KG1 (cell line): ENCODE results near the gene MYMK.

Experiments
- DNase-seq: peaks from one replicate; lab custom pipeline; 2025; lab: John Stamatoyannopoulos, UW

MYMK gene

DNA sequence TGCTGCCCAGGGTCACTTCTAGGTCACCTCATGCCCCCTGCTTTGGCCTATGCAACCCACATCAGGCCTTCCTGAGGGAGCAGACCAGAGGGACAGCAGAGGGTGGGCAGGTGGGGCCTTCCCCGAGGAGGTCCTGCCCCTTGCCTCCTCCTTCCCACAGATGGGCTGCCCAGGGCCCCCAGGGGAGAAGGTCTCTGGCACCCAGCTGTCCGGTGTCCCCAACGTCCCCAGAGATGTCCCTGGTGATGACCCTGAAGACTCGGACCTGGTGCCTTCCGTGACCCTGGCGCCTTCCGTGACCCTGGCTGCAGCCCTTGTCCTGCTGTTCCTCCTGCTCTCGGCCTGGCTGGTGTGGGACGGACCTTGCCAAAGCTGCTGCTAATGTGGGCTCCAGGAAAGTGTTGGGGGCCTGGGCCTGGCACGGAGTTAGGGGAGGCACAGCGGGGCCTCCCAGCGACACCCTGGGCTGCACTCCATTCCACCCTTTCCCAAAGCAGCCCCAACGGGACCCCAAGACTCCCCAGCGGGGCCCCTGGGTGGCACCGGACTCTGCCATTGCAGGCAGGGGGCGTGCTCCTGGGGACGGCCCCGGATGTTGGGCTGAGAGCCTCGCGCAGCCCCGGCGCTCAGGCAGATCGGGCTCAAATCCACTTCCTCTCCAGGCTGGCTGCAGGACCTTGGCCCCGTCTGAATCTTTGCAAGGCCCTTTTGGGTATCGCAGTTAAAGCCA is 39.1 kb downstream of the MYMK start:
- no peak for DNase-seq

DNA sequence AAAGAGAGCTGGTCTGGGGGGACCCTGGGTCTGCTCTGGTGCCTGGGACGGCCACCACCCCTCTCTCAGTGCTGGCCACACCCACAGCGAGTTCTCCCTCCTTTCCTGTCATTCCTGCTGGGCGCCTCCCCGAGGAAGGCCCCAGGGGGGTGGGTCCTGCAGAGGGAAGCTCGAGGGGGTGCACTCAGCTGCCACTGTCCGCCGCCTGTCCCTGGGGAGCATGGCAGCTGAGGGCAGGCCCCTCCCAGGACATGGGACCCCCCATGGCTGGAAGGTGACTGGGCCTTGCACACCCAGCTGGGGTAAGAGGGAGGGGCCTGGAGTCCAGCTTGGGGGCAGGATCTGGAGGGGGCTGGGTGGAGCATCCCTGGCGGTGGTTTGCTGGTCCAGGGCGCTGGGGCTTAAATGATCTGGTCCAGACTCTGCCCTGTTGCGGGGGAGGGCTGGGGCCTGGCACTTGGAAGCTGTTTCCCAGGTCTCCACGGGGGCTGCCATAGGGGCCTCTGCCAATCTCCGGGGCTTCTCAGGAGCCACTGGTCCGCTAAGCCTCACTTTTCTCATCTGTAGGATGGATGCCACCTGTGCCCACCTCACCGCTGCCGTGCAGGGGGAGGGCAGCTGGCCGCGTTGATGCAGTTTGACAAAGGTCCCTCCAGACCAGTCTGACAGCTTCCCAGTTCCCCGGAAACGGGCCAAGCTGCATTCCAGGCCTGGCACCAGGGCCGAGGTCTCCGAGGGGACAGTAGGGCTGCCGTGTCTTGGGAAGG is 39.9 kb downstream of the MYMK start:
- DNase-seq, result no peak

DNA sequence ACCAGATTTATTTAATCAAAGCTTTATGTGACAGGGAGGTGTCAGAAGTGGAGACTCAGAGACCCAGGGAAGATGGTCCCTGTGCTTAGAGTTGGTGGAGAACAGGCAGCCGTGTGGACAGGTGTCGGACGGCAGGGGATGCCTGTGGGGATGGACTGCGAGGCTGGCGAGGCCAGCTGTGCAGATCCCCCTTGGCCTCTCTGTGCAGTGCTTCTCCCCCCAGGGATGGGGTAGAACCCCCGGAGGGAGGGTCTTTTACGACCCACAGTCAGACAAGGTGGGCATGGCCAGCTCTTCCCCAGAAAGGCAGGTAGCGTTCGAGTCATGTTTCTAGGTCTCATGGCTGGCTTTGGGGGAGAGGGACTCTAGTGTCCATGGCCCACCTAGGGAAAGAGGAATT is 41.1 kb downstream of the MYMK start:
- DNase-seq, result no peak

DNA sequence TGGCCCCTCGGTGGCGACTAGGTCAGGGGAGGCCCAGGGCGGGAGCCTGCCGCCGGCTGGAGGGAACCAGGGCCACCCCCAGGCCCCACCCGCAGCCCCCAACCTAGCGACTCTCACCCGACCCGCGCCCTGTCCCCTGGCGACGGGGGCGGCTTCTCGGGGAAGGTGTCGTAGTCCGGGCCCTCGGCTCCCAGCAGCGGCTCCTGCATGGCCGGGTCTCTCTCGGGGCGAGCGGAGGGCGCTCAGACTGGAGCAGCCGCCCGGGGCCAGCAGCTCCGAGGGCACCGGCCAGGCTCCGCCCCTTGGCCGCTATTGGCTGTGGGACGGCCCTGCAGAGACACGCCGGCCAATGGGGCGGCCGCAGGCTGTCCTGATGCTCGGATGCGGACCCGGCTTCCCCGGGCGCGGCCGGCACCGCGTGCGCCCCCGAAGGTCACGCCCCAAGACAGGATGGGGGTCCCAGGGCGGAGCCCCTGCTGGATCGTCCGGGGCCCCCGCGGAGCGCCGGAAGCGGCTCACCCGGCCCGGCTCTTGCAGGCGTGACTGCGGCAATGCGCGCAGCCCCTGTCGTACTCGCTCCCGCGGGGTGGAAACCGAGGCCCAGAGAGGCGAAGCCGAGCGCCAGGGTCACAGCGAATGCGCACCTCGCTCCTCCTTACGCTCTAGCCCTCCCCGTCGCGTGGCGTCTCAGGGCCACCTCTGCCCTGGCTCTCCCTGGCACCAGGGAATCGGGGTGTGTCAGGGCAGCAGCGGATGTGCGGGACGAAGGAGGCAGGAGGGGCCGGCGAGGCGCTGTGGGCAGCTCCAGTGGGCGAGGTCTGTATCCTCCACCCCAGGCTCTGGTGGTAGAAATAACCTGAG is 45.7 kb downstream of the MYMK start, which contains the start of gene SLC2A6:
Gene SLC2A6, minus strand, starts transcription at position 249 of the 861 bp plus-strand sequence. Its CDS starts 40 bp downstream, at position 209.
- peak; percentile 20 for DNase-seq

DNA sequence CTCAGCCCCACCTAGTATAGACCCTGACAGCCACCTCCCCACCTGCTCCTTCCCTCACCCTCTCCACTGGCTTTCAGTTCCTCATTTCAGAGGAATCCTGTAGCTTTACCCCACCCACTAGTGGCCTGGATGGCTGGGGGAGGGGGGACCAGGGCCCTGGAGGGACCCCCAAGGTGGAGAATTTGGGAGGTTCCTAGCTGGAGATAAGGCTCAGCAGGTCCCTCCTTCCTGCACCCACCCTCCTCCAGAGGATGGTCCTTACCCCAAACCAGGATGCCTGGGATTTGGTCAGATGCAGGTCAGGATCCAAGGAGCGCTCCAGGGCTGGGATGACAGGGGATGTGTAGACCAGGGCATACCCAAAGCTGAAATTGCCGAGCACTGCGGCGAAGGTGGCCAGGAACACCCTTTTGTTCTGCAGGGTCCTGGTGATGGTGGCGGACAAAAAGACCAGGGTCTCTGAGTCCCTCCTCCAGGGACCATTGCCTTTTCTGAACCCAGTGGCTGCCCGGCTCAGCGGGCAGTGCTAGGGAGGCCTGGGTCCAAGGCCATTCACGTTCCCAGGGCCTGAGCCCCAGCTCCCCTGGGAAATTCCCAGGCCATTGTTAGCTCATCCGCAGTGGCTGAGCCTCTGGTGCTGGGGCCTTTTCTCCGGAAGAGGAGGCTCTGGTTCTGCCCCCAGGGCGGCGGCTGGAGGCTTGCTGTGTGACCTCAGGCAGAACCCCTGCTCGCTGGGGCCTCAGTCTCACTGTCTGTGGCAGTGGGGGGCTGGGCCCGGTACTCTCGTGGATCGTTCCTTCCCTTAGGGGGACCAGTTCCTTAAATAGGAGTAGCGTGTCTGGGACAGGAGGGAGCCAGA is 46.5 kb downstream of the MYMK start:
- no peak for DNase-seq

DNA sequence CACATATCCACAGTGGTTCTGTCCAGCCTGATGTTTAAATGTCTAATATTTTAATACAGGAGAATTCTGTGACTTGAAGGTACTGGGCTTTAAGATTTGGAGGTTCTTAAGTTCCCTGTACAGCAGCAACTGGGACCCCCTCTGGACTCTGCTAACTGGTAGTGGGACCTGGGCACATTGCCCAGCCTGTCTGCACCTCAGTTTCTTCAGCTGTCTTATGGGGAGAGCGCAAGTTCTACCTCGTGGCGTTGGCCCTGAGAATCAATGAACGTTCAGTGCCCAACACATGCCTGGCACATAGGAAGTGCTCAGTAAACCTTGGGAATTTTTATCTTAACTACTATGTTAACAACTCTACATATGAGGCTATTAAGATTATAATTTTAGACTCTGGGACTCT is 47.3 kb downstream of the MYMK start:
- no peak for DNase-seq

DNA sequence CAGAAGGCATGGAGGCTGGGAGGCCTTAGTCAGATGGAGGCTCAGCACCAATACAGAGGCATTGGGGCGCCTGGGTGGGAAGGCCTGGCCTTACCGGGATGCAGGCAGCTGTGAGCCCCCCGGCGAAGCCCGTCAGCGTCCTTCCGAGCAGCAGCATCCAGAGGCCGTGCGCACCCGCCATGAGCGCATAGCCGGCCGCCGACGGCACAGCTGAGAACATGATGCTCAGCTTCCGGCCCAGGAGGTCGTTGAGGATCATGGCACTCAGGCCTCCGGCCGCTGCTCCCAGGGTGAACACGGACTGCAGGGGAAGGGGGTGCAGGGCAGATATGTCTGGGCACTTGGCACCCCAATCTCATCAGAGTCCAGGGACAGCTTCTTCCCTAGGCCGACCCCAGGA is 47.8 kb downstream of the MYMK start:
- no peak for DNase-seq

DNA sequence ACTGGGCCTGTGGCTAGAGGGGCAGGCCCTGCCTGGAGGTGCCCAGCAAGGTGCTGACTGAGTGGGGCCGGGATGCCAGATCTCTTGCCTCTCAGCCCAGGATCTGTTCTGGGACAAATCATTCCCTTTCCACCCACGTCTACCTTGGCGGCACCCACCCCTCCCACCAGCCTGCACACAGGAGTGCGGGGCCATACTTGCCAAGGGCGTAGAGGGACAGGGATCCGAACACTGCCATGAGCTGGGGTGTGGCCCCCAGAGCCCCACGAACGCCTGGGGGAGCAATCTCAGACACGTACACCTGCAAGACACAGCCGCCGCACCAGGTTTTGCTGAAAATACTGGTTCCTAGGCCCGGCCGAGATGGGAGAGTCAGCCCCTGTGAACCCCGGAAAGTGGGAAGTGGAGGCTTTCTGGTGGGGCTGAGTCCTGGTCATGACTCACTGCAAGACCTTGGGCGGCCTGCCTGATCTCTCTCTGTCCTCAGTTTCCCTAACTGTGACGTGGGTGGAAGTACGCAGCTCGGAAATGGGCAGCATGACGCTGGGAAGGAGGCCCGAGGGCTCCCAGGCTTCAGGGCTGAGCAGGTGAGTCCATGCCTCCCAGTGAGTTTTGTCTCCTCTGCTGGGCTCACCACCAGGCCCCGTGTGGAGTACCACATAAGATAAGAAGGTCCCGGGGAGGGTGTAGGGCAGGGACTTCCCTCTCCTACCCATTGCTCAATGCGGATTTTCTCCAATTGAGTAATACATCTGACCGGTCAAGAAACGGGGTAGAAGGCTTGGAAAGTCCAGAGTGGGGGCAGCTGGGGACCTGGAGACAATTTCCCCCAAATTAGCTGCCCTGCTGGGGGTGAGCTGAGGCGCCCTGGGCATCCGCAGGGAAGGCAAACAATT is 48.5 kb downstream of the MYMK start:
- DNase-seq, result no peak

DNA sequence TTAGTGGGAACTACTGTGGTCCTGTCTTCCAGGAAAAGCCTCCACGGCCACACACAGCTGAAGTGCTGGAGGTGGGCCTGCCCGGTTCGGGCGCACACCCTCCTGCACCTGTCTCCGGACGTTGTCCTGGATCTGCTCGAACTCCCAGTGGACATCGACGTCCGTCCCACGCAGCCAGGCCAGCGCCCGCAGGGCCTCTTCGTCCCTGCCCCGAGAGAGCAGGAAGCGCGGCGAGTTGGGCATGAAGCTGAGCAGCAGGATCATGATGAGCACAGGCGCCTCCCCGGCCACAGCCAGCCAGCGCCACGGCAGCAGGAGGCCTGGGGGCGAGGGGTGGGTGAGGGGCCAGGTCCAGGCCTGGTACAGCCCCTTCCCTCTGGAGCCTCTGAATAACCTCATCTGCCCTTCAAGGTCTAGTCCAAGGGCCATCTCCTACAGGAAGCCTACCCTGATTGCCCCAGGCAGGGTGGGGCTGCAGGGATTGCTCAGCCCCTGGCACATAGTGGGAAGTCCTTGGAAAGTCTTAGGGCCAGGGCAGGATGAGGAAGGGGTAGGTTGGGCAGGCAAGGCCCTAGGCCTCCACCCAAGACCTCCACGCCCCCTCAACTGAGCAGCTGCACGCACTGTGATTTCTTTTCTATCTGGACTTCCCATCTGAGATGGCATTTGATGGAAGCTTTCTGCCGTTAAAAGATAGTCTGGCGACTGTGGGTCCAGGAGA is 49.3 kb downstream of the MYMK start:
- no peak for DNase-seq

DNA sequence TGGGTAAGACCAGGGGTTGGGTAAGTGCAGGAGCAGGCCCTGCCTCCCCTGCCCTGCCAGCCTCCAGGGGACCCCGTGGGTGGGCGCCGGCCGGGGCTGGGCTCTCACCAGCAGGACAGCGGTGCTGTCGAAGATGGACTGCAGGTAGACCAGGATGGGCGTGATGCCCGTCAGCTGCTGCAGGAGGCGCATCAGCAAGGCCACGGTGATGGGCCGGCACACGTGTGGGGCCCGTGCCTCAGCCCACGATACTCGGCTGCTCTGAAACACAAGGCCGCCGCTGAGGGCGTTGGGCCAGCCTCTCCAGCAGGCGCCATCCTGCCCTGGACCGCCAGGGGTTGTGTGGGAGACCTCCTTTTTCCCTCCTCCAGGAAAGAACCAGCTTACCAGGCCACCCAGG is 49.9 kb downstream of the MYMK start:
- no peak for DNase-seq

DNA sequence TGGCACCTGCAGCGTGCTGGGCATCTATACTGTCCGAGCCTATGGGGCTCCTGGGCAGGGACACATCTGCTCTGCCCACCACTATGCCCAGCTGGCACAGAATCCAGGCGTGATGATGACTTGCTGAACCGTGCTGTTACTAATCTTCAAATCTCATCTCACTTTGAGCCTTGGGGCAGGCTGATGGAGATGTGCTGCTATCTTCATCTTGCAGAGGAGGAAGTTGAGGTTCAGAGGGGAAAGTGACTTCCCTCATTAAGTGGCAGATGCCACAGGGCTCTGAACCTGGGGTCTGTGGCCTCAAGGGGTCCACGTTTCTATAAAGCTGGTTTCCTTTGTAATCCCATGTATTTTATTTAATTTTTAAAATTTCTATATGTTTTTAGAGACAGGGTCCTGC is 50.5 kb downstream of the MYMK start:
- DNase-seq, result peak; percentile 66

DNA sequence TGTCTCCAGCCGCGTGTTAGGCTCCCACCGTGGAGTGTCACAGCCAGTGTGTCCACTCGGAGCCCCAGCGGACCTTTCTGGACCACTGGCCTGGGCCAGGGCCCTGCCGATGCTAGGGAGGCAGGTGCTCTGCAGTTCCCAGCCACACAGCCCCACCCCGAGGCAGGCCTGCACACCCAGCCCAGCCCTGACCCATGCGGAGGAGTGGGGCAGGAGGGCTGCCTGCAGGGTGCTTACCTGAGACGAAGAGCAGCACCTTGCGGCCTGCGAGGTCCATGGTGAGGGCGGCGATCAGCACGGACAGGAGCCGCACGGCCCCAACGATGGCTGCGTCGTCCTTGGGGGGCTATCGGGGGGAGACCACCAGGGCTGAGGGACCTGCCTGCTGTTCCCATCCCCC is 51.0 kb downstream of the MYMK start:
- no peak for DNase-seq

DNA sequence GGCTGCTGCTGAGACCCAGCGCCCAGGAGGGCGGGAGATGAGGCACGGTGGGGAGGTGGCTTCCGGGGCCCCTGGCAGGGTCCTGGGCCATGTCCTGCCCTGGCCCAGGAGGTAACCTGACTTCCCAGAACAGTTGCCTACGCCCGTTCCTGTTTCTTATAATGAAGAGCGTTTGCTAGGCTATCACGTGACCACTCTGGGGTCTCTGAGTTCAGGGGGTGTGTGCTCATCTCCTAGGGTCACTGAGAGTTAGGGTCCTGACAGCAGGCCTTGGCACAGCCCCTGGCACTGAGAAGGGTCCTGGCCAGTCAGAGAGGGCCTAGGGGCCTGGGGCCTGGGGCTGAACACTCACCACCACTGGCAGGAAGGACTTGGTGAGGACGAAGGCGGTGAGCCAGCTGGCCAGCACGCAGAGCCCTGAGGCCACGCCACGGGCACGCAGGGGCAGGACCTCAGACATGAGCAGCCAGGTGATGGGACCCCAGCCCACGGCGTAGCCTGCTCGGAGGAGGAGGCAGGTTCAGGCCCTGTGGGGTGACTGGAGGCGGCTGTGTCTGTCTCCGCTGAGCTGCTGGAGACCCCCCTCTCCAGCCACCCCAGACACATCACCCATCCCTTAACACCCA is 51.9 kb downstream of the MYMK start:
- no peak for DNase-seq

DNA sequence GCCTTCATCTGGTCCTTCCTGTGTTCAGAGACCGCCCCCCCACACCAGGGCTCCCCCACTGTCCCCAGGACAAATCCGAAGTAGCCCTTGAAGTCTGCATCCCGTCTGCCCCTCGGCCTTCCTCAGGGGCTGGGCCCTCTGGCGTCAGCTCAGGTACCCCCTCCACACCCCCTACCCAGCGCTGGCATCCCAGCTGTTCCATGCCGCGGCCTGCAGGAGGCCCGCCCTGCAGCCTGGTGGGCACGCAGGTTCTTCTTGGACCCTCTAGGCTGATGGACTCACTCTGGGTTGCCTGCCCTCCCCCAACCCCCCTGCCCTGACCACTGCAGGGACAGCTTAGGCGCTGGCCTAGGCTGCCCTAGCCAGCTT is 52.5 kb downstream of the MYMK start:
- DNase-seq, result no peak

DNA sequence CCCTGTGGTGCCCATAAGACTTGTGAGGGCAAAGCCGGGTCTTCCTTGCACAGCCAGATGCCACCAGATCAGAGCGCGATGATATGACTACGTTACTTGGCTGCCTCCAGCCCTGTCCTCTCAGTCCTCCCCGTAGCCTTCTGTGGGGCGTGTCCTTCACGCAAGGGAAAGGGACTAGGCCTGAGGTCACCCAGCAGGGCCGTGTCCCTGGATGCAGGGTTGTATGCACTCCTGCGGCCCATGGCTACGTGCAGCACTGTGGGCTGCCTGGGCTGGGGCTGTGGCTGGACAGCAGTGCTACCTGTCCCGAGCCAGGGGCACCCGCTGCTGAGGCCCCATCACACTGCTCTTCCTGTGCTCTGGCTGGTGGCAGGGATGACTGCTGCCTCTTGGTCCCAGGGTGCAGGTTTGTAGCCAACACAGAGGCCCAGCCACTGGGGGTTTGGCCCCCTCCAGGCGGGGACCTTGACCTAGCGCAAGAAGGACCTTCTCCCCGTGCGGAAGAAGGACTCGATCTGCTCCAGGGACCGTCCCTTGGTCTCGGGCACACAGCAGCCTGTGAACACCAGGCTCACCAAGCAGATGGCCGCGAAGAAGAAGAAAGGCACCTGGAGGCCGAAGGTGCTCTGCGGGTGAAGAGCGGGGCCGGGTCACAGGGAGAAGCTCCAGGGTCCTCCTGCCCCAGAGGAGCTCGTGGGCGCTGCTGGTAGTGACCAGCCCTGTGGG is 53.0 kb downstream of the MYMK start:
- no peak for DNase-seq

DNA sequence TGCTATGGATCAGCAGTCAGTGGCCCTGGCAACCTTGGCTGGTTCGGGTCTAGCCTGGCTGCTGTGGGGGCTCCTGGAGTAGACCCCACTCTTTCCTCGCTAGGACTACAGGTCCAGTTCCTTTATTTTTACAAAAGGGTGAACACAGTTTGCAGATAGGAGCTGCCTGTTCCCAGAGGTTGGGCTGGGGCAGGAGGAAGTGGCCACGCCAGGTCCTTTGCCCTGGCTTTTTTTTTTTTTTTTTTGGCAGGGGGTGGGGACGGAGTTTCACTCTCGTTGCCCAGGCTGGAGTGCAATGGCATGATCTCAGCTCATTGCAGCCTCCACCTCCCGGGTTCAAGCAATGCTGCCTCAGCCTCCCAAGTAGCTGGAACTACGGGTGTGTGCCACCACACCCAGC is 53.8 kb downstream of the MYMK start:
- no peak for DNase-seq

DNA sequence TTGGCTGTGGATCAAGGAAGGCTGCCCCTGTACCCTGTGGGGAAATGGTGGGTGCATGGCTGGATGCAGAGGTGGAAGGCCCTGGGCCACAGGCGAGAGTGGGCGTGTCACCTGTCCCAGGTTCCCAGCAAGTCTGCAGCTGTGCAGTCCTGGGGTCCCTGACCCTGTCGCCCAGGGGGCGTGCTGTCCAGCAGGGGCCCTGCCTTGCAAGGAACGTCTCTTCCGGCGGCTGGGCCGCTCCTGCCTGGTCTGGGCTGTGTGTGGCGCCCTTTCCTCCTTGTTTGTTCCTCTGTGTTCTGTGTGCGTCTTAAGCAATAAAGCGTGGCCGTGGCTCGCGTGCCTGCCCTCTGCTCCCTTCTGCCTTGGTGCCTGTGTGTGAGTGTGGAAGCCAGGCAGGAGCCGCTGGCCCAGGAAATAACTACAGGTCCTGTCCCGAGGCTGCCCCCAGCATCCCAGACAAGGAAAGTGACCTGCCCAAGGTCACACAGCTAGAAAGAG is 54.3 kb downstream of the MYMK start:
- DNase-seq, result no peak

DNA sequence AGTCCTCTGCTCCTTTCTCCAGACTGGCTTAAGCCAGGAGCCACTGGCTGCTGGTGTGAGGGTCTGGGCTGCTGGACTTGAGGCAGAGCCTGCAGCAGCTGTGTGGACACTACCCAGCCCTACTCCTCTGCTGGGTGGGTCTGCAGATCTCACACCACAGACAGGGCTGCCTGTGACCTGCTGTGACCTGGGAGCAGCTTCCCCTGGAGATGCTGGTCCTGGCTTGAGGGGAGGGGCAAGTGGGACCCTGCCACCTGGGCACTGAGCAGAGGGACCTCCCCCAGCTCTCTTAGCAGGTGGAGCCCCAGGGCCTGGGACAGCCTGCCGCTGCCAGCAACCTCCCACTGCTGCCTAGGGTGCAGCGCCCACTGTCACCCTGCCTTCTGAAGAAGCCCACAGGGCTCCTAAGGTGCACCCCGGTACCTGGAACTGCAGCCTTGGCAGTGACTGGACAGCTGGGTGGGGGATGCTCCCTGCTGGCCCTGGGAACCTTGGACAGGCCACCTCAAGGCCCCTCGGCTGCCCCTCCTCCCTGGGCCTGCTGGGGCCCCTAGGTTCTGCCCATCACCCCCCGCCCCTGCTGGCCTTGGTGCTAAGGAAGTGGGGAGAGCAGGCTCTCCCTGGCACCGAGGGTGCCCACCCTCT is 55.9 kb downstream of the MYMK start:
- no peak for DNase-seq
